ENCODE results near the gene METTL17. TPM values are rescaled to one million over a fixed set of nuclear protein-coding genes. Genes with fewer than 3 reads are reported as not detected.
"Not testable (repeated sequence)": the region's sequence is repeated elsewhere in the genome, so short reads cannot be mapped to it uniquely, and the experiment has no call there.

The METTL17 gene
- total and polyA plus RNA-seq, 10 donors = 58.9 to 119 (median 77.6) TPM

DNA sequence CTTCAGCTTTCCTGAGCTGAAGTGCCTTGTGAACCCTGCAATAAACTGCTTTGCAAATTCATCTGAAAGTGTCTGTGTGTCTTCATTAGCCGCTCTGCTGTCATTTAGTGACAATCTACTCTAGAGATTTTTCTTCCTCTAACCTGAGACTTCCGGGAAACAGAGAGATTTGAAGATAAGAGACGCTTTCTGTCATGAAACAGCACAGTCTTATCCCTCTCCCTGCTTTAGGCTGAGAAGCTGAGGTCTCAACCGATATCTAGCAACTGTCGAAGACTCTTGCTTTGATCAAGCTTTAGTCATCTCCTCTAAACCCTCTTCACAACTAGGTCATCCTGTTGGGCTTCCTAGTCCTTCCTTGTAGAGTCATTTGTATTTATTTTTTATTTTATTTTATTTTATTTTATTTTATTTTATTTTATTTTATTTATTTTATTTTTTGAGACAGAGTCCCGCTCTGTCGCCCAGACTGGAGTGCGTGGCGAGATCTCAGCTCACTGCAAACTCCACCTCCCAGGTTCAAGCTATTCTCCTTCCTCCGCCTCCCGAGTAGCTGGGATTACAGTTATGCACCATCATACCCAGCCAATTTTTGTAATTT lies 33.3 kb upstream of the METTL17 start:
- no peak overlapping the region for H3K4me3 ChIP-seq
- H3K4me1 ChIP-seq = peaks cover 0 to 26% (median 2%) of the 10 kb centered on the region in 6 donors
- H3K27me3 ChIP-seq (replicated peaks in 1 of 7) = peaks cover 0 to 14% (median 0%) of the 10 kb centered on the region in 7 donors
- DNase-seq = no peak
- H3K27ac ChIP-seq = peak overlapping the region in 2 of 8 donors; percentile 65 to 78
- no peaks in the 10 kb centered on the region for H3K36me3 ChIP-seq
- no peaks in the 10 kb centered on the region for H3K9me3 ChIP-seq
- no peak for TF ChIP-seq POLR2A (IDR thresholded peaks at IDR 0.05)
- TF ChIP-seq, protein P1, sequence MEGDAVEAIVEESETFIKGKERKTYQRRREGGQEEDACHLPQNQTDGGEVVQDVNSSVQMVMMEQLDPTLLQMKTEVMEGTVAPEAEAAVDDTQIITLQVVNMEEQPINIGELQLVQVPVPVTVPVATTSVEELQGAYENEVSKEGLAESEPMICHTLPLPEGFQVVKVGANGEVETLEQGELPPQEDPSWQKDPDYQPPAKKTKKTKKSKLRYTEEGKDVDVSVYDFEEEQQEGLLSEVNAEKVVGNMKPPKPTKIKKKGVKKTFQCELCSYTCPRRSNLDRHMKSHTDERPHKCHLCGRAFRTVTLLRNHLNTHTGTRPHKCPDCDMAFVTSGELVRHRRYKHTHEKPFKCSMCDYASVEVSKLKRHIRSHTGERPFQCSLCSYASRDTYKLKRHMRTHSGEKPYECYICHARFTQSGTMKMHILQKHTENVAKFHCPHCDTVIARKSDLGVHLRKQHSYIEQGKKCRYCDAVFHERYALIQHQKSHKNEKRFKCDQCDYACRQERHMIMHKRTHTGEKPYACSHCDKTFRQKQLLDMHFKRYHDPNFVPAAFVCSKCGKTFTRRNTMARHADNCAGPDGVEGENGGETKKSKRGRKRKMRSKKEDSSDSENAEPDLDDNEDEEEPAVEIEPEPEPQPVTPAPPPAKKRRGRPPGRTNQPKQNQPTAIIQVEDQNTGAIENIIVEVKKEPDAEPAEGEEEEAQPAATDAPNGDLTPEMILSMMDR (IDR thresholded peaks at IDR 0.05 in 8 of 11, conservative IDR thresholded peaks at IDR 0.05 in 3 of 11) = no peak
- TF ChIP-seq POLR2AphosphoS5 (IDR thresholded peaks at IDR 0.05) = no peak
- intact Hi-C loops (cut with DNase I; ENCODE audit: low total_unique reads) = no loop called here
- WGBS, 5 donors = 79 to 87% (median 81%) methylated on average over 11 of the region's 11 CpGs

DNA sequence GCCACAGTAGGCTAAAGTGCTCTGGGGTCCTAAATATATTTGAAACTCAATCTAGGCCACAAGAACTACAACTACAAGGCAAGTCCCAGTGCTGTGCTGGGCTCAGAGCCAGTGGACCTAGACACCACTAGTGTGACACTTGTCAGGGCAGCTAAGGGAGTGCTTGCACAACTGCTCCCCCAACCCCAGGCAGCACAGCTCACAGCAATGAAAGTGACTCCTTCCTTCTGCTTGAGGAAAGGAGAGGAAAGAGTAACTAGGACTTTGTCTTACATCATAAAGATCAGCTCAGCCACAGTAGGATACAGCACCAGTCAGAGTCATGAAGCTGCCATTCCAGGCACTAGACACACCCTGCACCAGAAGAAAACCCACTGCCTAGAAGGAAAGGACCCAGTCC lies 30.8 kb upstream of the METTL17 start:
- Histone ChIP-seq H3K27me3 (replicated peaks in 1 of 7) (peaks cover 0 to 14% (median 0%) of the 10 kb centered on the region in 7 donors), H3K4me1 (peaks cover 0 to 28% (median 4%) of the 10 kb centered on the region in 6 donors), H3K27ac (peak overlapping the region in 1 of 8 donors; percentile 37)
- H3K9me3 ChIP-seq; H3K36me3 ChIP-seq; DNase-seq; H3K4me3 ChIP-seq; intact Hi-C loops (cut with DNase I; ENCODE audit: low total_unique reads): not testable (repeated sequence)

DNA sequence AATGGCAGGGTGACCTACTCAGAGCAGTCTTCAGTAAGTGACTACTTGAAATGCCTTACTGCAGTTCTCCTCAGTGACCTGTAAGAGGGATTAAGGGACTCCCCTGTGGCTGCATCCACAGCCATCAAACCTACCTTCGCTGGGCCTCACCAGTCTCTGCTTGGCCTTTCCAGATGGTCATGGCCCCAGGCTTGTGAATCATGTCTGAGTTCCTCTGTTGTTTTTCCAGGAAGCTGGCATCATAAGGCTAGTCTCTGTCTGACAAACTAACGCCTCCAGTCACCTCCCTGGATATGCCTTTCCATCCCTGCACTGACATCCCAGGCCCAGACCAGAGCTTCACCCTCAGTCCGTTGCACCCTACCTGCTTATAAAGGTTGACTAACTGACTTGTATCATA lies 20.4 kb upstream of the METTL17 start:
- Histone ChIP-seq H3K9me3 (no peaks in the 10 kb centered on the region), H3K4me3 (no peak overlapping the region), H3K4me1 (peaks cover 0 to 21% (median 17%) of the 10 kb centered on the region in 6 donors), H3K27ac (no peak overlapping the region), H3K27me3 (replicated peaks in 1 of 7) (peaks cover 0 to 20% (median 0%) of the 10 kb centered on the region in 7 donors), H3K36me3 (no peaks in the 10 kb centered on the region)
- 83 to 93% (median 84%) methylated on average over 3 of the region's 3 CpGs for WGBS, 5 donors
- no peak for DNase-seq
- intact Hi-C loops (cut with DNase I; ENCODE audit: low total_unique reads) = no loop called here
- no peak for TF ChIP-seq POLR2A (IDR thresholded peaks at IDR 0.05)
- no peak for TF ChIP-seq POLR2AphosphoS5 (IDR thresholded peaks at IDR 0.05)
- TF ChIP-seq, protein P1 (IDR thresholded peaks at IDR 0.05 in 8 of 11, conservative IDR thresholded peaks at IDR 0.05 in 3 of 11) = no peak

DNA sequence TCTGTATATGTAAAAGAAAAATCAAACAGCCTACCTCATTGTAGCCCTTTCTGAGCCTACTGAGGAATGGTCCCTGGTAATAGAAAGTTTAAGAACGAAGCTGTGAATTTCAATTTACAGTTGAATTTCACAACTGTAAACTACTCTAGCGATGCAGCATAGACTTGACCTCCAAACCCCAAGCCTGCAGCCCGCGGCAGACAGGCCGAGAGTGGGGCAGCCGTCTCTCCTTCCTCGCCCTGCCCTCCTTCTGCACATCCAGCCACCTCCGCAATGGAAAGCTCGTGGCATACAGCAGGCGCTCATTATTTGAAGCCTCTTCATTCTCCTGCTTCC lies 19.2 kb upstream of the METTL17 start:
- Histone ChIP-seq H3K9me3 (no peaks in the 10 kb centered on the region), H3K36me3 (no peaks in the 10 kb centered on the region), H3K27me3 (replicated peaks in 1 of 7) (peaks cover 0 to 19% (median 0%) of the 10 kb centered on the region in 7 donors), H3K27ac (peak overlapping the region; percentile 21 to 84 (median 78)), H3K4me1 (peaks cover 0 to 21% (median 17%) of the 10 kb centered on the region in 6 donors), H3K4me3 (peak overlapping the region; percentile 55 to 80 (median 60))
- no peak for TF ChIP-seq POLR2AphosphoS5 (IDR thresholded peaks at IDR 0.05)
- TF ChIP-seq POLR2A (IDR thresholded peaks at IDR 0.05) = no peak
- TF ChIP-seq, protein P1 (IDR thresholded peaks at IDR 0.05 in 8 of 11, conservative IDR thresholded peaks at IDR 0.05 in 3 of 11) = no peak
- 13 to 22% (median 14%) methylated on average over 10 of the region's 10 CpGs for WGBS, 5 donors
- intact Hi-C loops (cut with DNase I; ENCODE audit: low total_unique reads) = loop anchor here (5.0 to 10.0 kb wide), 2 partner anchors 113 to 276 kb away; no protein-coding TSS in a partner anchor
- no peak for DNase-seq
